H9 (cell line): ENCODE results near the gene GPS1. TPM values are rescaled to one million over a fixed set of nuclear protein-coding genes. Genes with fewer than 3 reads are reported as not detected.

Experiments used
- DNase-seq: peaks from one replicate; pipeline ENCODE4 v3.0.0-alpha.2; 2017
- H2AFZ ChIP-seq: one replicate; pipeline ENCODE4 v1.6.1; 2013; ENCODE audit warnings: mild to moderate bottlenecking, low read length, control low read depth, moderate library complexity
- H2AK5ac ChIP-seq: 2 replicates; pipeline ENCODE4 v1.6.1; 2013; ENCODE audit warnings: low read length, control low read depth, mixed read lengths; ENCODE audit not compliant: insufficient read length
- H2BK120ac ChIP-seq: one replicate; pipeline ENCODE4 v1.6.1; 2013; ENCODE audit warnings: low read depth, mild to moderate bottlenecking, low read length, control low read depth, inconsistent platforms; ENCODE audit not compliant: poor library complexity, severe bottlenecking
- H2BK12ac ChIP-seq: 2 replicates; pipeline ENCODE4 v1.6.1; 2013; ENCODE audit warnings: low read length, control low read depth, mixed read lengths, low read depth; ENCODE audit not compliant: insufficient read length
- H2BK15ac ChIP-seq: 2 replicates; pipeline ENCODE4 v1.6.1; 2013; ENCODE audit warnings: low read depth, low read length, control low read depth
- H2BK20ac ChIP-seq: one replicate; pipeline ENCODE4 v1.6.1; 2013; ENCODE audit warnings: low read depth, mild to moderate bottlenecking, low read length, control low read depth, inconsistent platforms; ENCODE audit not compliant: poor library complexity, severe bottlenecking
- H2BK5ac ChIP-seq: 2 replicates; pipeline ENCODE4 v1.6.1; 2013; ENCODE audit warnings: low read length, control low read depth, mixed read lengths; ENCODE audit not compliant: insufficient read length
- H3K14ac ChIP-seq: 2 replicates; pipeline ENCODE4 v1.6.1; 2013; ENCODE audit warnings: low read length, control low read depth; ENCODE audit not compliant: insufficient read depth
- H3K18ac ChIP-seq: 2 replicates; pipeline ENCODE4 v1.6.1; 2013; ENCODE audit warnings: low read depth, mild to moderate bottlenecking, mixed read lengths, low read length, control low read depth; ENCODE audit not compliant: insufficient read length
- H3K23ac ChIP-seq: 2 replicates; pipeline ENCODE4 v1.6.1; 2013; ENCODE audit warnings: low read length, control low read depth, mixed read lengths, low read depth; ENCODE audit not compliant: insufficient read length
- H3K23me2 ChIP-seq: 2 replicates; pipeline ENCODE4 v1.6.1; 2013; ENCODE audit warnings: low read depth, mild to moderate bottlenecking, mixed read lengths, low read length, control low read depth; ENCODE audit not compliant: insufficient read length, poor library complexity, severe bottlenecking
- H3K27ac ChIP-seq: 2 replicates; pipeline ENCODE4 v1.5.1; 2013; ENCODE audit warnings: low read length, control low read depth, mixed read lengths, low read depth; ENCODE audit not compliant: insufficient read length
- H3K27me3 ChIP-seq: 2 replicates; pipeline ENCODE4 v1.6.1; 2013; ENCODE audit warnings: low read length, control low read depth, inconsistent platforms; ENCODE audit not compliant: insufficient read depth
- H3K4ac ChIP-seq: 2 replicates; pipeline ENCODE4 v1.6.1; 2013; ENCODE audit warnings: low read depth, mild to moderate bottlenecking, control low read depth, inconsistent platforms, low read length, moderate library complexity
- H3K4me1 ChIP-seq: 2 replicates; pipeline ENCODE4 v1.6.1; 2013; ENCODE audit warnings: low read length, control low read depth, inconsistent platforms; ENCODE audit not compliant: insufficient read depth
- H3K4me2 ChIP-seq: 2 replicates; pipeline ENCODE4 v1.6.1; 2013; ENCODE audit warnings: low read length, control low read depth, mixed read lengths; ENCODE audit not compliant: insufficient read length, insufficient read depth
- H3K56ac ChIP-seq: 2 replicates; pipeline ENCODE4 v1.6.1; 2013; ENCODE audit warnings: low read depth, mild to moderate bottlenecking, mixed read lengths, low read length, control low read depth; ENCODE audit not compliant: insufficient read length
- H3K79me1 ChIP-seq: 2 replicates; pipeline ENCODE4 v1.6.1; 2013; ENCODE audit warnings: low read depth, mild to moderate bottlenecking, moderate library complexity, low read length, control low read depth, inconsistent platforms; ENCODE audit not compliant: insufficient read depth, poor library complexity, severe bottlenecking
- H3K79me2 ChIP-seq: 2 replicates; pipeline ENCODE4 v1.6.1; 2013; ENCODE audit warnings: low read length, control low read depth, inconsistent platforms; ENCODE audit not compliant: insufficient read depth
- H3K9ac ChIP-seq: 2 replicates; pipeline ENCODE4 v1.6.1; 2013; ENCODE audit warnings: low read length, control low read depth, mixed read lengths; ENCODE audit not compliant: insufficient read length; ENCODE audit errors: extremely low read depth
- H3K9me3 ChIP-seq: one replicate; pipeline ENCODE4 v1.6.1; 2013; ENCODE audit warnings: low read depth, low read length, inconsistent platforms; ENCODE audit not compliant: control insufficient read depth
- H3T11ph ChIP-seq: one replicate; pipeline ENCODE4 v1.6.1; 2013; ENCODE audit warnings: mild to moderate bottlenecking, low read length, control low read depth, inconsistent platforms
- H4K20me1 ChIP-seq: one replicate; pipeline ENCODE4 v1.6.1; 2013; ENCODE audit not compliant: control insufficient read depth, insufficient read length, insufficient read depth
- H4K5ac ChIP-seq: 2 replicates; pipeline ENCODE4 v1.6.1; 2013; ENCODE audit warnings: low read depth, mild to moderate bottlenecking, mixed read lengths, low read length, control low read depth; ENCODE audit not compliant: insufficient read length
- H4K8ac ChIP-seq: replicated peaks from 2 replicates; pipeline ENCODE4 v1.6.1; 2013; ENCODE audit warnings: low read length, control low read depth, mixed read lengths, low read depth; ENCODE audit not compliant: insufficient read length
- H4K91ac ChIP-seq: 2 replicates; pipeline ENCODE4 v1.6.1; 2013; ENCODE audit warnings: low read depth, mild to moderate bottlenecking, moderate library complexity, mixed read lengths, low read length, control low read depth; ENCODE audit not compliant: insufficient read length
- H3K27ac Mint-ChIP-seq, 3 experiments: 2 replicates in 2 of 3; 3 replicates in 1 of 3; pipeline ENCODE4 v1.8.0; 2020 to 2021; ENCODE audit warnings: mixed read lengths in 3 of 3, mild to moderate bottlenecking in 1 of 3, moderate library complexity in 1 of 3
- H3K27me3 Mint-ChIP-seq: 2 replicates; pipeline ENCODE4 v1.8.0; 2021; ENCODE audit warnings: low read depth, mild to moderate bottlenecking, moderate library complexity, mixed read lengths
- H3K36me3 Mint-ChIP-seq, 3 experiments: 2 replicates in 2 of 3; 3 replicates in 1 of 3; pipeline ENCODE4 v1.8.0; 2020 to 2021; ENCODE audit warnings: low read depth in 3 of 3, mixed read lengths in 3 of 3; ENCODE audit not compliant: insufficient read depth in 1 of 3
- H3K4me1 Mint-ChIP-seq, 2 experiments: 2 replicates each; pipeline ENCODE4 v1.8.0; 2020; ENCODE audit warnings: mixed read lengths in 2 of 2
- H3K4me3 Mint-ChIP-seq, 2 experiments: 2 replicates in 1 of 2; 3 replicates in 1 of 2; pipeline ENCODE4 v1.8.0; 2020 to 2021; ENCODE audit warnings: mild to moderate bottlenecking in 2 of 2, mixed read lengths in 2 of 2, moderate library complexity in 1 of 2
- H3K9me3 Mint-ChIP-seq, 2 experiments: 2 replicates in 1 of 2; 3 replicates in 1 of 2; pipeline ENCODE4 v1.8.0; 2020; ENCODE audit warnings: mild to moderate bottlenecking in 2 of 2, mixed read lengths in 2 of 2, moderate library complexity in 1 of 2
- WGBS: extraction: QIAGEN DNeasy Blood & Tissue Kit; methylation state at CpG from one replicate; pipeline ENCODE4 v1.1.7; 2013; ENCODE audit warnings: missing lambda C conversion rate, low lambda C conversion rate, mixed read lengths; ENCODE audit not compliant: insufficient read length; ENCODE audit errors: extremely low coverage; 5-methylcytosine and 5-hydroxymethylcytosine counted together
- total RNA-seq: library from RNA; stranded (reverse); gene quantifications from 2 replicates; pipeline ENCODE4 v1.2.1, GENCODE V29; 2021
- TF ChIP-seq, protein P1 (sequence below): fragments of 200-600 bp; sonication (generic); conservative IDR thresholded peaks from 3 replicates; pipeline ENCODE4 v1.8.0; 2021; ENCODE audit warnings: antibody characterized with exemption, mild to moderate bottlenecking

The GPS1 gene
- total RNA-seq, 1 experiment from 2014 or later = 164 TPM

DNA sequence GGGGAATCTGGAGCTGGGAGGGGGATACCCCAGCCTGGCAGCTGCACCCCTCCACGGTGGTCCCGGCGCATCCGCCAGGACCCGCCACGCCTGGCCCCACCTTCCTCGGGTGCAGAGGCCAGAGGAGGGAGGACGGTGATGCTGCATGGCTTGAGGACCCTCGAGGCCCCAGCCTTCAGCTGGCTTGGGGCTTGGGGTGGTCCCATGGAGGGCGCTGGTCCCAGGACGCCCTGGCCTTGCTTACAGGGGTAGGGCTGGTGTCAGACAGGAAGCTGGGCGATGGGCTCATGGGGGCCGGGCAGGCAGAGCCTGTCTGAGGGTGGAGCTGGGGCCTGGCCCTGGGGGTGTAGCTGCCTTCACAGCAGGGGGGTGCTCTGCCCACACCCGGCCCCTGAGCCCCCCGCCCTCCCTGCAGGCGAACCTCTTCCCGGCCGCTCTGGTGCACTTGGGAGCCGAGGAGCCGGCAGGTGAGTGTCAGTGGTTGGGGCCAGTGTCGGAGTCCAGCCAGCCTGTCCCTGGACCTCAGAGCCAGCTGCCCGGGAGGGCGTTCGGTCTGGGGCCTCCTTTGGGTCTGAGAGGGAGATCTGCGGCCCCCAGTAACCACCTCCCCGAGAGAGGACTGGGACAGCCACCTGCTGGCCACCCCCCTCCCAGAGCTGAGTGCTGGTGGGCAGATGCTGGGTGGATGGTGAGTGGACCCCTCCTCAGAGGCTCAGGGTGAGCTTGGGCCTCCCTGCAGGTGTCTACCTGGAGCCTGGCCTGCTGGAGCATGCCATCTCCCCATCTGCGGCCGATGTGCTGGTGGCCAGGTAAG lies 35.4 kb upstream of the GPS1 start:
- H4K8ac ChIP-seq = no peak overlapping the region
- no peaks in the 10 kb centered on the region for H3K27me3 ChIP-seq
- Mint-ChIP-seq H3K9me3 (no peaks in the 10 kb centered on the region), H3K4me1 (0 out of 4 replicates have a peak, but pooled peaks cover 0 to 5% of the 10 kb centered on the region in 2 experiments), H3K27ac (no peak overlapping the region; a peak in 1 of 7 replicates), H3K36me3 (peaks cover 2 to 8% (median 3%) of the 10 kb centered on the region in 3 experiments; a peak in 4 of 7 replicates), H3K4me3 (no peak overlapping the region), H3K27me3 (no peaks in the 10 kb centered on the region)
- no peak overlapping the region for H2AK5ac ChIP-seq
- H4K20me1 ChIP-seq = no peaks in the 10 kb centered on the region
- no peak overlapping the region for H3K9ac ChIP-seq
- no peaks in the 10 kb centered on the region for H3K4me1 ChIP-seq
- no peak overlapping the region for H2BK12ac ChIP-seq
- H3K23me2 ChIP-seq = no peaks in the 10 kb centered on the region
- no peak overlapping the region for H2BK5ac ChIP-seq
- H3K18ac ChIP-seq = no peak overlapping the region
- no peak overlapping the region for H3K27ac ChIP-seq
- no peaks in the 10 kb centered on the region for H3K9me3 ChIP-seq
- no peak overlapping the region for H4K91ac ChIP-seq
- H2BK20ac ChIP-seq = no peak overlapping the region
- no peak overlapping the region for H3K23ac ChIP-seq
- H3K4ac ChIP-seq = no peak overlapping the region
- H3K56ac ChIP-seq = no peak overlapping the region
- no peaks in the 10 kb centered on the region for H3K79me1 ChIP-seq
- H2BK15ac ChIP-seq = no peak overlapping the region
- H3T11ph ChIP-seq = no peak overlapping the region
- no CpG with 5 or more reads among the region's 28 CpGs for WGBS
- H3K4me2 ChIP-seq = no peak overlapping the region
- H2BK120ac ChIP-seq = no peak overlapping the region
- no peak overlapping the region for H4K5ac ChIP-seq
- no peak overlapping the region for H2AFZ ChIP-seq
- no peak for DNase-seq
- H3K79me2 ChIP-seq = no peaks in the 10 kb centered on the region
- H3K14ac ChIP-seq = no peak overlapping the region; the same call in 1 of the 2 replicates
- TF ChIP-seq, protein P1, sequence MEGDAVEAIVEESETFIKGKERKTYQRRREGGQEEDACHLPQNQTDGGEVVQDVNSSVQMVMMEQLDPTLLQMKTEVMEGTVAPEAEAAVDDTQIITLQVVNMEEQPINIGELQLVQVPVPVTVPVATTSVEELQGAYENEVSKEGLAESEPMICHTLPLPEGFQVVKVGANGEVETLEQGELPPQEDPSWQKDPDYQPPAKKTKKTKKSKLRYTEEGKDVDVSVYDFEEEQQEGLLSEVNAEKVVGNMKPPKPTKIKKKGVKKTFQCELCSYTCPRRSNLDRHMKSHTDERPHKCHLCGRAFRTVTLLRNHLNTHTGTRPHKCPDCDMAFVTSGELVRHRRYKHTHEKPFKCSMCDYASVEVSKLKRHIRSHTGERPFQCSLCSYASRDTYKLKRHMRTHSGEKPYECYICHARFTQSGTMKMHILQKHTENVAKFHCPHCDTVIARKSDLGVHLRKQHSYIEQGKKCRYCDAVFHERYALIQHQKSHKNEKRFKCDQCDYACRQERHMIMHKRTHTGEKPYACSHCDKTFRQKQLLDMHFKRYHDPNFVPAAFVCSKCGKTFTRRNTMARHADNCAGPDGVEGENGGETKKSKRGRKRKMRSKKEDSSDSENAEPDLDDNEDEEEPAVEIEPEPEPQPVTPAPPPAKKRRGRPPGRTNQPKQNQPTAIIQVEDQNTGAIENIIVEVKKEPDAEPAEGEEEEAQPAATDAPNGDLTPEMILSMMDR = no peak
